SHP77 treated with DMSO at 0.1 percent for 48 hours (cell line): Measurements from ENCODE around the gene TRIP6.
"Not testable (repeated sequence)": the region's sequence is repeated elsewhere in the genome, so short reads cannot be mapped to it uniquely, and the experiment has no call there.

ENCODE experiments used
- DNase-seq: peaks from one replicate; lab custom pipeline; 2025; lab: John Stamatoyannopoulos, UW

The TRIP6 gene

DNA sequence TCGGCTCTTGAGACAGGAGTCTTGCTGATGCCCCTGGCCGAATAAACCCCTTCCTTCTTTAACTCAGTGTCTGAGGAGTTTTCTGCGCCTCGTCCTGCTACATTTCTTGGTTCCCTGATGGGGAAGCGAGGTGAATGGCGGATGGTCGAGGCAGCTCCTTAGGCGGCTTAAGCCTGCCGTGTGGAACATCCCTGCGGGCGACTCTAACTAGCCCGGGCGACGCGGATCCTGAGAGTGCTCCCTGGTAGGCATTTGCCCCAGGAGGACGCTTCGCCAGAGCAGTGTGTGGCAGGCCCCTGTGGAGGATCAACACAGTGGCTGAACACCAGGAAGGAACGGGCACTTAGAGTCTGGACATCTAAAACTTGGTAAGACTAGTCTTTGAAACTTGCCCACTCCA, 27.8 kb upstream of the TRIP6 start:
- no peak for DNase-seq

- no peak for DNase-seq
Measured at GRCh38 chr7:100840470-100841100, 26.6 kb upstream of the TRIP6 start.

DNA sequence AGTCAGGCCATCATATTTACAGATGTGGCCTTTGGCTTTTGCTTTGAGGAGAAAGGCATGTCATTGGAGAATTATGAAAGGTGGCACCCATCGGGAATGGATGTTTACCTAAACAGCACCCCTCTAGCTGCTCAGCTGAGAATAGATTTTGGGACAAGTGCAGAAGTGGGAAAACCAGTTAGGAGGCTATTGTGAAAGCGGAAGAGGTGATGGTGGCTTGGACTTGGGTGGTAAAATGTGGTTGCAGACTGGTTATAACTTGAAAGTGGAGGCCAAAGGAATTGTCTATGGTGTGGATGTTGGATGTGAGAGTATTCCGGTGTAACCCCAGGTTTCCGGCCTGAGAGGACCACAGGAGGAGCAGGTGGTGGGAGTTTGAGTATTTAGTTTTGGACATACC, 19.8 kb upstream of the TRIP6 start:
- no peak for DNase-seq

GRCh38 chr7:100852048-100852872, 14.9 kb upstream of the TRIP6 start, which contains the start of gene SLC12A9:
SLC12A9 (plus strand) TSS chr7:100852713; CDS start chr7:100854198, 1,485 bp downstream.
- peak; percentile 70 for DNase-seq

- DNase-seq = no peak
Measured at GRCh38 chr7:100854146-100854895, 12.9 kb upstream of the TRIP6 start.

DNA sequence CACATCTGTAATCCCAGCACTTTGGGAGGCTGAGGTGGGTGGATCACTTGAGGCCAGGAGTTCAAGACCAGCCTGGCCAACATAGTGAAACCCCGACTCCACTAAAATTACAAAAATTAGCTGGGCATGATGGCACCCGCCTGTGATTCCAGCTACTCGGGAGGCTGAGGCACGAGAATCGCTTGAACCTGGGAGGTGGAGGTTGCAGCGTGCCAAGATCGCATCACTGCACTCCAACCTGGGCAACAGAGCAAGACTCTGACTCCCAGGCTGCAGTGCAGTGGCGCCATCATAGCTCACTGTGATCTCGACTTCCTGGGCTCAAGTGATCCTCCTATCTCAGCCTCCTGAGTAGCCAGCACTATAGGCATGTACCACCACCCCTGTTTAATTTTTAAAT, 12.3 kb upstream of the TRIP6 start:
- not testable (repeated sequence) for DNase-seq

- DNase-seq = no peak
Measured at GRCh38 chr7:100855515-100855914, 11.7 kb upstream of the TRIP6 start.

- no peak for DNase-seq
Measured at GRCh38 chr7:100856871-100857282, 10.3 kb upstream of the TRIP6 start.

GRCh38 chr7:100859856-100860255, 7.3 kb upstream of the TRIP6 start:
- DNase-seq = no peak

DNA sequence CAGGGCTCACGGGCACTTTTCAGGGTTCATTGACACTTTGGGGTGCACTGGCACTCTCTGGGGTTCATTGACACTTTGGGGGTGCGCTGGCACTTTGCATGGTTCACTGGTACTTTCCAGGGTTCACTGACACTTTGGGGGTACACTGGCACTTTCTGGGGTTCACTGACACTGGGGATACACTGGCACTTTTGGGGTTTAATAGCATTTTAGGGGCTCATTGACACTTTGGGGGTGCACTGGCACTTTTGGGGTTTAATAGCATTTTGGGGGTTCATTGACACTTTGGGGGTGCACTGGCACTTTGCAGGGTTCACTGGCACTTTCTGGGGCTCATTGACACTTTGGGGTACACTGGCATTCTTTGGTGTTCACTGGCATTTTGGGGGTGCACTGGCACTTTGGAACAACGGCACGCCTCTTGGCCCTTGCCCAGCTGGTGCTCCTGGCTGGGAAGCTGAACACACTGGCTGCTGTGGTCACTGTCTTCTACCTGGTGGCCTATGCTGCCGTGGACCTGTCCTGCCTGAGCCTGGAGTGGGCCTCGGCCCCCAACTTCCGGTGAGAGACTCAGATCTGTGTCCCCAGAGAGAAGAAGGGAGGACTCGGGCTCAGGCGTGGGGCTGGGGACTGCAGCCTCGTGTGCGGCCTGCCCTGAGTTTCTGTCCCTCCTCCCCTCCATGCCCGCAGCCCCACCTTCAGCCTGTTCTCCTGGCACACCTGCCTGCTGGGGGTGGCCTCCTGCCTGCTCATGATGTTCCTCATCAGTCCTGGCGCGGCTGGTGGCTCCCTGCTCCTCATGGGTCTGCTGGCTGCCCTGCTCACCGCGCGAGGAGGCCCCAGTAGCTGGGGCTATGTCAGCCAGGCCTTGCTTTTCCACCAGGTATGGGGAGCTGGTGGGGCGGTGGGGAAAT, 6.2 kb upstream of the TRIP6 start:
- DNase-seq = no peak

DNA sequence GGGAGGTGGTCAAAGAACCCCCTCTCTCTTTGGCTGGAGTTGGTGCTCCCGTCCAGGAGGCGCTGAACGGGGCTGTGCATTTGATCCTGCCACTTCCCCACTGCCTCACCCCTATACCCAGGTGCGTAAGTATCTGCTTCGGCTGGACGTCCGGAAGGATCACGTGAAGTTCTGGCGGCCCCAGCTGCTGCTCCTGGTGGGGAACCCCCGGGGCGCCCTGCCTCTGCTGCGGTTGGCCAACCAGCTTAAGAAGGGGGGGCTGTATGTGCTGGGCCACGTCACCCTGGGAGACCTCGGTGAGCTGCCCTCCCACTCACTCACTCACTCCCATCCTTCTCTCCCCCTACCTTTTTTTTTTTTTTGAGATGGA, 5.6 kb upstream of the TRIP6 start:
- DNase-seq = no peak

GRCh38 chr7:100863406-100863950, 3.7 kb upstream of the TRIP6 start:
- DNase-seq = no peak

DNA sequence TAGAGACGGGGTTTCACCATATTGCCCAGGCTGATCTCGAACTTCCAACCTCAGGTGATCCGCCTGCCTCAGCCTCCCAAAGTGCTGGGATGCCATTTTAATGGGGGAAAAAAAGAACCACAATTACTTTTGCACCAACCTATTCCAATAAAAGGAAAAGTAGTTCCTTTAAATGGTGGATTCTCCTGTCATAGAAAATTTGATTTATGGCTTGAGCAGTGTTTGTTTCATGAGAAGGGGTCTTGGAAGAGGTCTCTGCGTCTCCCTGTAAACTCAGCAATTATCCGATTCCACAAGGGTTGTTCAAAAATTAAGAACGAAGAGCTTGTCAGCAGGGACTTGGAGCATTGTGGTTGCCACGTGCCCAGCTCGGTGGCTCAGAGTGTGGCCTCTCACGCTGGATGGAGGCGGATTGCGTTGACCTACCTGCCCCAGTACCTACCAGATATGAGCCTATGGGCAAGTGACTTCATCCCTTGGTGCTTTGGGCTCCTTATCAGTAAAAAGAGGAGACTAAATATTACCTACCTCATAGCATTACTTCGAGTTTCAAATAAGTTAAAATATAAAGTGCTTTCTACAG, 2.8 kb upstream of the TRIP6 start:
- DNase-seq = no peak

DNA sequence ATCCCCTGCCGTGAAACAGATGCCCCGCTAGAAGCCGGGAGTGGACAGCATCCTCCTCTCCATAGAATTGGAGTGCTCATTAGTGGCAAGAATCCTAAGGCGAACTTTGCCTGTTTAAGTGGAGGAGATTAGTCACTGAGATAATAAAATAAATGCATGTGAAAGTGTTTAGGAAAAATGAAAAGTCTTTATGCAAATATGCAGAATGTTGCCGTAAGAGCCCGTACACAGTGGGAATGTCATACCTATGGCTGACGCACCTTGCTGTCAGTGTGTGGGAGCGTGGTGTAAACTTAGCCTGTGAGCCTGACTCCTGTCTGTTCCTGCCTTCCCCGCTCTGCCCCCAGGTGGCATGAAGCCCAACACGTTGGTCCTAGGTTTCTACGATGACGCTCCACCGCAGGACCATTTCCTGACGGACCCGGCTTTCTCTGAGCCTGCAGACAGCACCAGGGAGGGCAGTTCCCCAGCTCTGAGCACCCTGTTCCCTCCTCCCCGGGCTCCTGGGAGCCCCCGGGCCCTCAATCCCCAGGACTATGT, 1.7 kb upstream of the TRIP6 start:
- no peak for DNase-seq

DNA sequence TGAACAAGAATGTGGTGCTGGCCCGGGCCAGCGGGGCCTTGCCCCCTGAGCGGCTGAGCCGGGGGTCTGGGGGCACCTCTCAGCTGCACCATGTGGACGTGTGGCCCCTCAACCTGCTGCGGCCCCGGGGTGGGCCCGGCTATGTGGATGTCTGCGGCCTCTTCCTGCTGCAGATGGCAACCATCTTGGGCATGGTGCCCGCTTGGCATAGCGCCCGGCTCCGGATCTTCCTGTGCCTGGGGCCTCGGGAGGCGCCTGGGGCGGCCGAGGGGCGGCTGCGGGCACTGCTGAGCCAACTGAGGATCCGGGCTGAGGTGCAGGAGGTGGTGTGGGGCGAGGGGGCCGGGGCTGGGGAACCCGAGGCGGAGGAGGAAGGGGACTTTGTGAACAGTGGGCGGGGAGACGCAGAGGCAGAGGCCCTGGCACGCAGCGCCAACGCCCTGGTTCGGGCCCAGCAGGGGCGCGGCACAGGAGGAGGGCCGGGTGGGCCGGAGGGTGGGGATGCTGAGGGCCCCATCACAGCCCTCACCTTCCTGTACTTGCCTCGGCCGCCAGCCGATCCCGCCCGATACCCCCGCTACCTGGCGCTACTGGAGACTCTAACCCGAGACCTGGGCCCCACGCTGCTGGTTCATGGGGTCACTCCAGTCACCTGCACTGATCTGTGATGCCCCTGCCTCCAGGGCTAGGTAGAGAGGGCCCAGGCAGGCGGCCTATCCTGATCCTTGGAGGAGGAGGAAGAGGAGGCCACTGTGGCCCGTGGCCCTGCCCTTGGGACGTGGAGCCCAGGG, 1.1 kb upstream of the TRIP6 start:
- DNase-seq = no peak

DNA sequence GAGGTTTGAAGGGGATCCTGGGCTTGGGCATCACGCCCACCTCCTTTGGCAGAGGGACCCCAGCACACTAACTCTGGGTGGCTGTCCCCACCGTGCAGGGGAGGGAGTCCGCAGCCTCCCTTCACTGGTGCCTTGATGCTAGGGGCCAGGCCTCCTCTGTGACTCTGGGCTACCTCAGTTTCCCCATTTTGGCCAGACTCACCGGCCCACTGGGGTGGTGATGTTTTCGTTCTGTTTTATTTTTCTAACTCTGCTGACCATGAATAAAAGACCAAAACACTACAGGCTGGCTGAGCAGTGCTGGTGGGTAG, 503 bp upstream of the TRIP6 start:
- no peak for DNase-seq

GRCh38 chr7:100867776-100868485, 744 bp downstream of the TRIP6 start:
- no peak for DNase-seq

GRCh38 chr7:100873599-100874299, 6.6 kb downstream of the TRIP6 start:
- DNase-seq = no peak

DNA sequence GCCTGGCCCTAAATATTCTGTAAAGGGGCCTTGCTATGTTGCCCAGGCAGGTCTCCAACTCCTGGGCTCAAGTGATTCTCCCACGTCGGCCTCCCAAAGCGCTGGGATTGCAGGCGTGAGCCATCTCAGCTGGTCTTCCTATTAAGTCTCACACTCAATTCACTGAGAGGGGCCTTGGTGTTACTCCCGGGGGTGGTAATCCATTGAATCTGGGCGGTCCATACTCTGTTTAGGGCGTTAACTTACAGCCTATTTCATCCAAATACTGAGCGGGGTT, 7.1 kb downstream of the TRIP6 start:
- DNase-seq = no peak
